ENCODE data around the gene GPBP1.
"Not testable (repeated sequence)": the region's sequence is repeated elsewhere in the genome, so short reads cannot be mapped to it uniquely, and the experiment has no call there.

Gene GPBP1

GRCh38 chr5:57307516-57307915 is 133.7 kb downstream of the GPBP1 start:
- TF ChIP-seq CTCF (IDR thresholded peaks at IDR 0.05; ENCODE audit: insufficient read depth, low read depth, low read length, missing control alignments): no peak
- DNase-seq (ENCODE audit: low read depth): no peak
- H3K4me3 ChIP-seq (ENCODE audit: low read depth, low read length): no peak overlapping the region

- DNase-seq (ENCODE audit: low read depth): not testable (repeated sequence)
These were observed 135.2 kb downstream of the GPBP1 start for GRCh38 chr5:57309022-57309421.

GRCh38 chr5:57311251-57311650 is 137.4 kb downstream of the GPBP1 start:
- H3K4me3 ChIP-seq (ENCODE audit: low read depth, low read length): no peak overlapping the region
- no peak for DNase-seq (ENCODE audit: low read depth)
- no peak for TF ChIP-seq CTCF (IDR thresholded peaks at IDR 0.05; ENCODE audit: insufficient read depth, low read depth, low read length, missing control alignments)

More at GRCh38 chr5:57309022-57309421, 135.2 kb downstream of the GPBP1 start:
- not testable (repeated sequence) for H3K4me3 ChIP-seq (ENCODE audit: low read depth, low read length)

- no peak overlapping the region for H3K4me3 ChIP-seq (ENCODE audit: low read depth, low read length)
- TF ChIP-seq CTCF (IDR thresholded peaks at IDR 0.05; ENCODE audit: insufficient read depth, low read depth, low read length, missing control alignments): no peak
- DNase-seq (ENCODE audit: low read depth): no peak
These were observed 138.3 kb downstream of the GPBP1 start for GRCh38 chr5:57311921-57312735.

DNA sequence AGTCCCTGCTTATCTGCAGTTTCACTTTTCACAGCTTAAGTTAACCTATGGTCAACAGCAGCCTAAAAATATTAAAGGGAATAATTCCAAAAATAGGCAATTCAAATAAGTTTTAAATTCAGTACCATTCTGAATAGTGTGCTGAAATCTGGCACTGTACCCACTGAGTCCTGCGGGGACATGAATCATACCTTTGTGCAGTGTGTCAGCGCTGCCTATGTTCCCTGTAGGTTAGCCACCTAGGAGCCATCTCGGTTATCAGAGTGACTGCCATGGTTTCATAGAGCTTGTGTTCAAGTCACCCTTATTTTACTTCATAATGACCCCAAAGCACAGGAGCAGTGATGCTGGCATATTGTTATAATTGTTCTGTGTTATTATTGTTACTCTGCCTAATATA is 139.9 kb downstream of the GPBP1 start:
- no peak for DNase-seq (ENCODE audit: low read depth)
- no peak for TF ChIP-seq CTCF (IDR thresholded peaks at IDR 0.05; ENCODE audit: insufficient read depth, low read depth, low read length, missing control alignments)
- H3K4me3 ChIP-seq (ENCODE audit: low read depth, low read length): no peak overlapping the region
